GM19099 (cell line): ENCODE data around the gene IQCN.

Experiments
- POLR2A ChIP-seq: IDR thresholded peaks from 3 replicates; pipeline ENCODE4 v1.6.1; 2011; ENCODE audit warnings: low read depth; ENCODE audit not compliant: insufficient read length; ENCODE audit errors: extremely low read depth

IQCN gene

DNA sequence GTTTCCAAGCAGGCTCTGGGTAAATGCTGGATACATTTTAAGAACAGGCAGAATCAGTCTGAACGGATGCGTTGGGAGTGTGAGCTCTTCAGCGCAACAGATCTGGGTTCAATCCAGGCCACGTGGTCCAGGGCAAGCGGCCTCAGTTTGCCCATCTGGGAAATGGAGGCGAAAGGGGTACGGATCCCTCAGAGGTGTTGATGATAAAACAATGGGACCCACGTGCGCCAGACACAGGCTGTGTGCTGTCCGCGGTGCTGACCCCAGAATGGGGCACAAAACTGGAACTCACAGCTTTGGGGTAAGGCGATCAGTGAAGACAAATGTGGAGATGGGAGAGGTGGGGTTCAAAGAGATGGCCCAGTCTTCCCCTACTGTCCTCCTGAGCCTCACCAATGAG, 34.9 kb downstream of the IQCN start:
- no peak for TF ChIP-seq POLR2A

DNA sequence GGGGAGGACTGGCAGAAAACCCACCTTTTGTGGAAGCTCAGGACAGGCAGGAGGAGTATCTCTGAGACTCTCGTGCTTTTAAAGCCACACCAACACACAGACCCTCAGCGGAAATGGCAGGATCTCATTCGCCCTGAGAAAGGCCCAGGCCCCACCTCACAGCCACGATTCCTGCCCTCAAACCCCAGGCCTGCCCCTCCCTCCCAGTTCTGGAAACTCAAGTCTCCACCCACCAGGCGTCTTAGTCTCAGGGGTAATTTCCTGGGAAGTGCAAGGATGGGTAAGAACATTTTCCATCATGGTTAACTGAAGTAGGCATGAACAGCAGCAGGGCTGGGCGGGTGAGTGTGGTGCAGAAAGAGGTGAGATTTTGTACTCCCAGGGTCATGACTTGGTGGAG, 40.1 kb downstream of the IQCN start:
- TF ChIP-seq POLR2A = no peak

DNA sequence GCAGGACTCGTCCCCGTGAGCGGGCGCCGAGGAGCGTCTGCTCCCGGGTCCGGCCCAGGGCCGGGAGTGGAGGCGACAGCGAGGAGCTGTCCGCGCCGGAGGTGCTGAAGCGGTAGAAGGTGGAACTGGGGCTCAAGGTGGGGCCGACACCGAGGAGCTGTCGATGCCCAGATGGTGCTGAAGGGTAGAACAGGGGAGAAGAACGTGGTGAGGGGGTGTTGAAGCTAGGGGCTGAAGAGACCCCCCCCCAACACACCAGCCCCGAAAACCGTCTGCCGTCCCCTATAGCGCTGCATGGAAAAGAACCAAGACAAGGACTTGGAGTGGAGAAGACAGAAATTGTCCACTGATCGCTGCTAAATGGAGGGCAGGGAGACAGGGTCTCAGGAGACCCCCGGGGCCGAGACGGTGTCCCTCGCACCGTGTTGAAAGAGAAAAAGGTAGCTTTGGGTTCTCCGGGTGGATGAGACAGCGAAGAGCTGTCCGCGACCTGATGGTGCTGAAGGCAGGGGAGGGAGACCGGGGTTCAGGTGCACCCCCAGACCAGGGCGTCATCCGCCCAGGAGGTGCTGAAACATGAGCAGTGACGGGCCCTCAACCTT, 40.9 kb downstream of the IQCN start:
- no peak for TF ChIP-seq POLR2A

DNA sequence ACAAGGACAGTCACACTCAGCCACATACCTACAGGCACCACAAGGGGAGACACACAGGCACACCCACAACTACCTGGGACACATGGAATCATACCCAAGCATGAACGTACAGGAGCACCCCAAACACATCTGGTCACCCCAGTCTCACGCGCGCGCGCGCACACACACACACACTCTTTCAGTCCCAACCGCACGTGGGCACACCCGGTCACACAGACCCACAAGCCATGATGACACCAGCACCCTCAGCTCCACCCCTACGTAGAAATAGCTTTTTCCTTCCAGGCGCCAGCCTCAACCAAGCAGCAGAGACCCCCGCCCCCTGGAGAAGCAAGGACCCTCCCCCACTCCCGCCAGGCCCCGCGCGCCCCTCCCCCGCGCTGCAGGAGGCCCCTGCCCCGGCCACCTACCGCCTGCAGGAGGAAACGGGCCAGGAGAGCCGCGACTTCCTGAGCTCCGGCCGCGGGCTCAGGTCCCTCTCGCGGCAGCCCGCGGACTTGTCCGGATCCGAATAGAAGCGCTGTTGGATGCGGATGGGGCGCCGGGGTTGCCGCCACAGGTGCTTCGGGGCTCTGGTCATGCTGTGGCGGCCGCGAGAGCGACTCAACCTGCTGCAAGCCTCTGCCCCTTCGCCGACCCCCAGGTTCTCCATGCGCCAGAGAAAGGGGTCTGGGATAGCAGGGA, 41.6 kb downstream of the IQCN start:
- TF ChIP-seq POLR2A = no peak

DNA sequence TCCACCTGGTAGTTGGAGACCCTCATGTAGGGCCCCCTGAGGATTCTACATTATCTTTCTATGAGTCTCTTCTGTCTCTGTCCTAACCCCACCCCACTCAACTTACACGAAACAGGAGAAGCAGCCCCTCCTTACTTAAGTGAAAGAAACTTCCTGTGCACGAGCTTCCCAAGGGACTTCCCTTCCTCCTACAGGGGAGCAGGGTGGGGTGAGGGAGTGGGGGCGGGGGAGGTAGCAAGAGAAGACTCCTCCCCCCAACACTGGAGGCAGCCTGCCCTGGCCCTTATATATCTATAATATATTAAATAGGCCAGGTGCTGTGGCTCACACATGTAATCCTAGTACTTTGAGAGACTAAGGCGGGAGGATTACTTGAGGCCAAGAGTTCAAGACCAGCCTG, 42.5 kb downstream of the IQCN start:
- no peak for TF ChIP-seq POLR2A

DNA sequence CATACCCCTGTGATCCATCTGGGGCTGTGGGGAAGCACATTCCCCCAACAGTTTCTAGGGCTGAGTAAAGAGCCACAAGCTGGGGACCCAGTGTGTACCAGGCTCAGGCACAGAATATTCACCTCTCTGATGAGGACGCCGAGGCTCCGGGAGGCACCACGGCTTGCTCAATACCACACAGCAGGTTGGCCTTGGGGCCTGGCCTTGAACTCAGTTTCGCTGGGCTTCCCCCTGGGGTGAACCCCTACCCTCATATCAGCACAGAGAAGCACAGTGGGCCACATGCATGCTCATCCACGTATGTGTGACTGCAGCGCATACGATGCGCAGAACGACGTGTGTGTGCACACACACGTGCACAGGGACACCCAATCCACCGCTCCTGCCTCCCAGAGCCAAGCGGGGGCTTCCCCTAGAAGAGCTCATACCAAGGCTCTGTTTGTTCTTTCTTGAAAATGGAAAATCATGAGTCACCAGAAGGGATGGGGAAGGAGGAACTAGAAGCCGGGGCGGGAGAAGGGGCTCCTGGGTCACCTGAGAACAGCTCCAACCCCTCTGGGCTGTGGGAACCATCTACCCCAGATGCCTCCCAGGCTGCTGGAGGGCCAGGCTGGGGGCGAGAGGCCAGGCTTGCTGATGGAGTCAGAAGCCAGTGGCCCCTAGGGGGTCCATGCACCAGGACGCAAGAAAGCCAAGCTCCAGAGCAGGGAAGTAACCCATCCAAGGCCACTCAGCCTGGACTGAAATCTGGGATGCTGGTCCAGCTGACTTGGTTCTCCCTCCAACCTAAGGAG, 43.1 kb downstream of the IQCN start:
- no peak for TF ChIP-seq POLR2A

DNA sequence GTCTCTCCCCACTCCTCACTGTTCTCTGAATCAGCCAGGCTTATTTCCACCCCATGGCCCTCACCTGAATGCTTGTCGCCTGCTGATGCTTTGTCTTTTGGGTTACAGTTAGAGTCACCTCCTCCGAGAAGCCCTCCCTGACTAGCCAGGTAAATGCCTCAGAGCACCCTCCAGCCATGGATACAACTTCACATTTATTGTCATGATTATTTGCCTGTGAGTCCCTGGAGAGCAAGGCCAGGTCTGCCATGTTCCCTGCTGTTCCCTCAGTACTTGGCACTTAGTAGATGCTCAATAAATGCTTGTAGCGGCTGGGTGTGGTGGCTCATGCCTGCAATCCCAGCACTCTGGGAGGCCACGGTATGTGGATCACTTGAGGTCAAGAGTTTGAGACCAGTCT, 44.3 kb downstream of the IQCN start:
- no peak for TF ChIP-seq POLR2A

DNA sequence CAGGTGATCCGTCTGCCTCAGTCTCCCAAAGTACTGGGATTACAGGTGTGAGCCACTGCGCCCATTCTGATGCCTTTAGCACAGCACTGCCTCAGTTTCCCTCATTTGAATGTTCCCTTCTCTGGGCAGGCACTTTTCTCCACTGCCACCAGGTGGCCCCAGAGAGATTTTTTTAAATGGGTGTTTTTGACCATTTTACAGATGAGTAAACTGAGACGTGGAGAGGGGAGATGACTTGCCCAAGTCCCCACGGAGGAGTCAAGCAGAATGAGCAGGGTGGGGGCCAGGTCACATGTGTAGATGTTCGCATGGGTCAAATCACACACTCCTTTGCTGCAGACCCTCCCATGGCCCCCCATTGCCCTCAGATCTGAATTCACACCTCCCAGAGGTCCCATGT, 44.8 kb downstream of the IQCN start:
- TF ChIP-seq POLR2A = no peak

DNA sequence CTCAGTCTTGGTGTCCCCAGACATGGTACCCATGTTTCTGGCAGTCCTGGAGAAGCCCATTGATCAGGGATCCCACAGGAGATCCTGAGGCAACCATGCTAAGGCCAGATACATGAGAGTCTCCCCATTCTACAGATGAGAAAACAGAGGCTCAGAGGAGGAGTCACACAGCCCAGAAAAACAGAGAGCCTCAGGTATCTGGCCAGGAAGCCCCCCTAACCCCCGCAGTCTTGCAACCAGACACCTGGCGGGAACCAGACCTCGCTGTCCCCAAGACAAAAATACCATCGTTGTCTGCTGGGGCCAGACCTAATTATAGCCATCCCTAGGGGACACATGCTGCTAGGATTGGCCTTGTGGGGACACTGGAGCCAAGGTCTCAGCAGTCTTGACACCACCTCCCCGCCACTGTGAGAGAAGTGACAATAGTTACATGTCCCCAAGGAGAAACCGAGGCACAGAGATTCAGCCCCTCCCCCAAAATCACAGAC, 46.4 kb downstream of the IQCN start:
- no peak for TF ChIP-seq POLR2A

DNA sequence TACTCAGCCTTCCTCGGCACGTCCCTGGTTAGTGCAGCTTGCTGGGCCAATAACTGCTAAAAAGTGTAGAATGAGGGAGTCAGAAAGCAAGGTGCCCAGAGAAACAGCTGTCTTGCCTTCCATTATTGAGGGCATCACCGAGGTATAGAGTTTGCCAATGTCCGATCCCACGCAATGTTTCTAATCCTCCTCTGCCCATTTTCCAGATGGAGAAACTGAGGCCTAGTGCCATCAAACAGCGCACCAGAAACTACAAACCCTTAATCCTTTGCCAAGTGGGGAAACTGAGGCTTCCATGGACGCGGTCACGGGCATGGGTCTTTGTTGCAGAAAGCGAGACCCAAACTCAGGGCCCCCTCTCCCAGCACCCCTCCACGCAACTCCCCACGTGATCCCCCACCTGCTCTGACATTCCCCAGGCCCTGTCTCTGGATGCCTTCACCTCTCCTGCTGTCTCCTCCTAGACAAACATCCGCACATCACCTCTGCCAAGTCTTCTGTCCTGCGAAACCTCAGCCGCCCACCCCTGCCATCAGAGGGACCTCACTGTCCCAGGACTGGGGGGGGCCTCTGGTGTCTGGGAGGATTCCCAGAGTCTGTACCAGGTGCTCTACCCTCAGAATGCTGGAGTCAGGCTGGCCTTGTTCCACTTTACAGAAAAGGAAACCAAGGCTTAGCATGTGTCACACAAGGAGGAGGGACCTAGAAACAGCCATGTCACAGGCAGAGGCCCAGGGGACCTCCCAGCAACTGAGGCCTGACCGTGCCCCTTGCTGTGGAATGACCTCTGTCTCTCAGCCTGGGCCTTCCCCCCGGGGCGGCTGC, 47.1 kb downstream of the IQCN start:
- no peak for TF ChIP-seq POLR2A

DNA sequence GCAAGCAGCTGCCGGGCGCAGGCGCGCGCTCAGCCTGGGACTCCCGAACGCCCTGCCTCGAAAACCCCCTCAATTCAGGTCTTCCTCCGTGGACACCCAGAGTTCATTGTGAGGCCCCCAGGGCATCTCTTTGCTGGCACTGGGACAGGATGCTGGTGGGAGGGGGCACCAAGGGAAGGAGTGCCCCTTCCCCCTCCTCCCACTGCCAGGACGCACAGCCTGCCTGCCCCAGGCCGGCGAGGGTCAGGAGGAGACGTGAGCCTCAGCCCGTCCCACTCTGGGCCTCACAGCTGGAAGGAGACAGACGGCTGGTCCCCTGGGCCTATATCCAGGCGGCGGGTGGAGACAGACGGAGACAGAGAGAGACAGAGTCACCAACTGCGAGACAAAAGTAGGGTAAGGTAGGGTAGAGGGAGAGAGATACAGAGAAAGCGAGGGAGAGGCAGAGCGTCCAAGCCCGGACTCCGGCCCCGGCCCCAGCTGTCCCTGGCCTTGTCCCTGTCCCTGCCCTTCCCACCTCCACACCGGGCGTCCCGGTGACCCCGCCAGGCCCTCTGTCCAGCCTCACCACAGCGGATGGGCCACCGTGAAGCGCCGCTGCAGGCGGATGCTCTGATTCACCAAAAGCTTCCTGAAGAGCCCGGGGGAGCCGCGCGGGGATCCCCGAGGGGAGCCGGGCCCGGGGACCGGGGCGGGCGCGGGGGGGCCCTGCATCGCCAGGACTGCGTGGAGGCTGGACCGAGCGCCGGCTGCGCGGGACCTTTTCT, 48.4 kb downstream of the IQCN start, which contains the start of gene PDE4C:
PDE4C (minus strand) TSS at position 737 of the 767 bp plus-strand sequence; CDS start at position 714, 23 bp downstream.
- no peak for TF ChIP-seq POLR2A

DNA sequence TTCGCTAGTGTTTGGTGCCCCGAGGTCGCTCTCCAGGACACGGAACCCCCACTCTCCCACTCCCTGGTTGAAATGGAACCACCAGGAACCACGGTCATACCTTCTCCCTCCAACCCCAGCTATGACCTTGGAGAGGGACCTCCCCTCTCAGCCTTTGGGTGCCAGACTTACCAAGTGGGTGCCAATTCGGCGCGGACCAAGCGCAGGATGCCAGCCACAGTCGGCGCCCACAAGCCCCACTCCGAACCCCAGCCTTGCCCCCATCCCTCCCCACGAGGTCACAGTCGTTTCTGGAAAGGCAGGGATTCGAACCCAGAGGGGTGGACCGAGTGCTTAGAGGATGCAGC, 48.9 kb downstream of the IQCN start:
- no peak for TF ChIP-seq POLR2A

DNA sequence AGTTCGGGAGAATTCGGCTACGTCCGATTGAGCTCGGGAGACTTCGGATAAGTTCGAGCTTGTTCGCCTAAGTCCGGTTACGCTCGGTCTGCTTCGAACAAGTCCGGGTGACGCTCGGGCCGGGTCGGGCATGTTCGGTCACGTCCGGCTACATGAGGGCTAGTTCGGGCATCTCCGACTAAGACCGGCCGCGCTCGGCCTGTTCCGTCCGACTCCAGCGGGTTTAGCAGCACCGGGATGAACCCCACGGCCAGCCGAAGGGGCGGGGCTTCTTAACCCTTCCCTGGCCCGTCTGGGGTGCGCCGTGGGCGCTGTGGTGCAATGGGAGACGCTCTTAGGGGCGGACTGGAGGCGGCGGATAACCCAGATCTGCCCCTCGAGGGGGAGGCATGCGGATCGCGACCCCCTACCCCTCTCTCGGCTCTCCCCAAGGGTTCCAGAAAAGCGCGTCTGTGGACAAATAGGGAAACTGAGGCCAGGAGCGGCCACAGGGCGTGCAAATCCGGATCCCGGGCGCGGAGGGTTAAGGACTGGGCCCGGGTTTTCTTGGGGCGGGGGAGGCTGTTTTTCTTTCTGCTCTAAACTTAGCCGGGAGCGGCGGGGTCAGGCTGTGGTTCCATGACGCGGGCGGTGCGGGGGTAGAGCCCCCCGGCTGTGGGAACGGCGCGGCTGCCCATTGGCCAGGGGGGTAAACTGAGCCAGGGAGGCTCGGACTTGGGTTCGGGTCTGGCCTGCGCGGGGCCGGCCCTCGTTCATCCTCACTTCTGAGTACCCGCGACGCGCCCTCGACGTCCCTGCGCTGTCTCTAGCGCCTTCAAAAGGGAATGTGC, 49.5 kb downstream of the IQCN start:
- no peak for TF ChIP-seq POLR2A
